ENCODE measurements around the gene FAM200C. TPM values are rescaled to one million over a fixed set of nuclear protein-coding genes. Genes with fewer than 3 reads are reported as not detected.

The FAM200C gene
- total and polyA plus RNA-seq, 9 of the 15 experiments (the other 6 are each of a cell fraction or from before 2014, with no cell fraction given): 1.3 to 7.0 (median 1.8) TPM

- Histone ChIP-seq H3K4me3 (no peak overlapping the region), H3K79me2 (ENCODE audit: control insufficient read depth, insufficient read depth, low read length) (no peaks in the 10 kb centered on the region), H2AFZ (ENCODE audit: low read depth, low read length) (peak overlapping the region; percentile 48; the same call in 1 of the 2 replicates), H3K27me3 (ENCODE audit: control insufficient read depth in 2 of 2, insufficient read depth in 2 of 2, low read length in 2 of 2) (peaks cover 0 to 9% of the 10 kb centered on the region in 2 experiments; a peak in 3 of 5 replicates), H3K9ac (ENCODE audit: insufficient read depth in 1 of 2, low read depth in 2 of 2, low read length in 2 of 2) (no peak overlapping the region; a peak in 1 of 4 replicates), H3K4me2 (ENCODE audit: insufficient read depth, low read length) (no peak overlapping the region), H3K36me3 (ENCODE audit: control insufficient read depth, insufficient read depth, low read length) (no peaks in the 10 kb centered on the region), H4K20me1 (replicated peaks; ENCODE audit: control insufficient read depth, insufficient read depth, low read length) (no peaks in the 10 kb centered on the region), H3K27ac (ENCODE audit: extremely low read depth, low read depth, low read length) (no peak overlapping the region), H3K9me3 (replicated peaks; ENCODE audit: control insufficient read depth, insufficient read depth, low read depth, low read length) (no peaks in the 10 kb centered on the region), H3K4me1 (replicated peaks in 1 of 2; ENCODE audit: control insufficient read depth in 2 of 2, insufficient read depth in 2 of 2, low read length in 2 of 2) (peaks cover 4 to 19% of the 10 kb centered on the region in 2 experiments; a peak in 4 of 5 replicates), H3K9me1 (ENCODE audit: control insufficient read depth, insufficient read depth, low read length) (no peaks in the 10 kb centered on the region)
- ChIA-PET CTCF (ENCODE audit: low intra/inter-chr PET ratio) (no interaction called here), POLR2A (interaction anchor here (0.8 to 0.9 kb wide), 2 partner anchors 36 to 282 kb away, joined by 3 read pairs; no protein-coding TSS in a partner anchor)
- intact Hi-C loops (cut with micrococcal nuclease) (no loop called here), in situ Hi-C loops (cut with MboI) (no loop called here)
- DNase-seq (ENCODE audit: extremely low read depth in 1 of 4, low spot score in 3 of 4) (peak in 1 of 4 experiments; percentile 24), ATAC-seq (peak; percentile 10; the same call in 1 of the 3 replicates), FAIRE-seq (no peak)
- 18% methylated on average over 3 of the region's 3 CpGs for WGBS (ENCODE audit: insufficient coverage, low coverage, missing lambda C conversion rate)
- no TSS peak for BruUV-seq (replicated peaks)
- TF ChIP-seq ZZZ3 (IDR thresholded peaks at IDR 0.05) (no peak), NFIC (IDR thresholded peaks at IDR 0.05) (0 out of 2 replicates have a peak, but pooled peaks have one; percentile 17)
Measured at GRCh38 chr5:160363211-160363610, 36.6 kb downstream of the FAM200C start.

GRCh38 chr5:160361624-160362228 lies 38.1 kb downstream of the FAM200C start:
- Histone ChIP-seq H3K4me1 (replicated peaks in 1 of 2; ENCODE audit: control insufficient read depth in 2 of 2, insufficient read depth in 2 of 2, low read length in 2 of 2) (peaks cover 4 to 13% of the 10 kb centered on the region in 2 experiments; a peak in 4 of 5 replicates), H3K27me3 (ENCODE audit: control insufficient read depth in 2 of 2, insufficient read depth in 2 of 2, low read length in 2 of 2) (peaks cover 0 to 23% of the 10 kb centered on the region in 2 experiments; a peak in 3 of 5 replicates), H3K9ac (ENCODE audit: insufficient read depth in 1 of 2, low read depth in 2 of 2, low read length in 2 of 2) (no peak overlapping the region), H3K4me2 (ENCODE audit: insufficient read depth, low read length) (no peak overlapping the region), H3K36me3 (ENCODE audit: control insufficient read depth, insufficient read depth, low read length) (no peaks in the 10 kb centered on the region), H3K27ac (ENCODE audit: extremely low read depth, low read depth, low read length) (no peak overlapping the region), H3K79me2 (ENCODE audit: control insufficient read depth, insufficient read depth, low read length) (no peaks in the 10 kb centered on the region), H4K20me1 (replicated peaks; ENCODE audit: control insufficient read depth, insufficient read depth, low read length) (no peaks in the 10 kb centered on the region), H3K9me1 (ENCODE audit: control insufficient read depth, insufficient read depth, low read length) (no peaks in the 10 kb centered on the region), H2AFZ (ENCODE audit: low read depth, low read length) (no peak overlapping the region), H3K4me3 (no peak overlapping the region), H3K9me3 (replicated peaks; ENCODE audit: control insufficient read depth, insufficient read depth, low read depth, low read length) (no peaks in the 10 kb centered on the region)
- intact Hi-C loops (cut with micrococcal nuclease): no loop called here
- no TSS peak for BruUV-seq (replicated peaks)
- DNase-seq (ENCODE audit: extremely low read depth in 1 of 4, low spot score in 3 of 4): no peak
- ChIA-PET CTCF (ENCODE audit: low intra/inter-chr PET ratio) (no interaction called here), POLR2A (interaction anchor here (0.5 kb wide), 1 partner anchor 803 kb away, joined by 3 read pairs; no protein-coding TSS in a partner anchor)
- no peak for FAIRE-seq
- 30% methylated on average over 9 of the region's 9 CpGs for WGBS (ENCODE audit: insufficient coverage, low coverage, missing lambda C conversion rate)
- in situ Hi-C loops (cut with MboI): no loop called here
- no peak for ATAC-seq
- TF ChIP-seq RAD51 (IDR thresholded peaks at IDR 0.05; ENCODE audit: borderline replicate concordance, low read depth) (peak; percentile 75; the same call in 1 of the 2 replicates), BHLHE40 (IDR thresholded peaks at IDR 0.05; ENCODE audit: low read length) (peak; percentile 33; the same call in 1 of the 2 replicates), TFE3 (CRISPR knock-in tag; IDR thresholded peaks at IDR 0.05) (peak; percentile 79), TOE1 (IDR thresholded peaks at IDR 0.05; ENCODE audit: borderline replicate concordance) (peak; percentile 76), TOE1 (CRISPR knock-in tag; IDR thresholded peaks at IDR 0.05; ENCODE audit: borderline replicate concordance, low read depth) (no peak), USF2 (CRISPR knock-in tag; IDR thresholded peaks at IDR 0.05) (peak; percentile 60), ZBTB5 (IDR thresholded peaks at IDR 0.05) (no peak)

Measured in K562 (cell line).